ENCODE data around the gene FAIM2. TPM values are rescaled to one million over a fixed set of nuclear protein-coding genes. Genes with fewer than 3 reads are reported as not detected.

Gene FAIM2
- total and polyA plus RNA-seq, 9 donors: under 0.01 to 19.3 (median 2.4) TPM

DNA sequence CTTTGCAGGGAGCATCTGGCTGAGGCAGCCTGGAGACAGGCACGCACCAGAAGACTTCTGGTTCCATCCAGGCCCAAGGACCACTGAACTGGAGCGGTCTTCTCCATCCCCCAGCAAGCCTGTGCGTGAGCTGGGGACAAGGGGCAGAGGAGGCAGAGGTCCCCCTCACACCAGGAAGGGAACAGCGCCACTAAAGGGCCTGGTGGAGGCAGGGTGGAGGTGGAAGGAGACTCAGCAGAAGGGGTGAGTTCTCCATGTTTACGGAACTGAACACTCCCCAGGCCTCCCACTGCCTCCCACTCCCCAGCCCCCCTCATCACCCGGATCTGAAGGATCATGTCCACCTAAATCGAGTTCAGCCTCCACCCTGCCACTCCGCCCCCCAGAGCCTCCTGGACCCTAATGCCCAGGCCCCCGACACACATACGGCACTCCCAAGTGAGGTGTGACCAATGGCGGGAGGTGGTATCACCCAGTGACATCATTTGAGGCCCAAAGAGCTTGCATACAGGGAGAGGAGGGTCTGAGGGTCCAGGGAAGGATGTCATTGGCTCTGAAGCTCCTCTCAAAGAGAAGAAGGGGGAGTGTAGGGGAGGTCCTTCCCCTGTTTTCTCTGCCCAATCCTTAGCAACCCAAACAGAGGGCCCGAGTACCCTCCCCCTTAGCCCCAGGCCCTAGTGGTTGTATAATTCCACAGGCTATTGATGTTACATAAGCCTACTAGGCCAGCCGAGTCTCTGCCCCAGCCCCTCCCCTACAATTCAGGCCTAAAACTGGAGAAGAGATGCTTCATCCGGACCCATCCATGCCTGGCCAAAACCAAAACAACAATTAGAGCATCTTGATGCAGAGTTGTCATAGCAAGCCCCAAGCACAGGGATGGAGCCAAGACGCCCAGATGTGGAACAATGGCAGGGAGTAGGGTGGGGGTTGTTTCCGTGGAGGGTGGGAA is 1.0 kb downstream of the FAIM2 start:
- no peak overlapping the region for H3K4me3 ChIP-seq
- H3K9me3 ChIP-seq: no peaks in the 10 kb centered on the region
- DNase-seq: peak in 2 of 5 donors; percentile 13 to 29
- H3K27ac ChIP-seq: no peak overlapping the region
- no peaks in the 10 kb centered on the region for H3K27me3 ChIP-seq
- H3K4me1 ChIP-seq (ENCODE audit: insufficient read depth): peaks cover 1% of the 10 kb centered on the region
- intact Hi-C loops (cut with DNase I): no loop called here
- 80 to 84% (median 82%) methylated on average over 16 of the region's 16 CpGs for WGBS, 3 donors
- TF ChIP-seq EP300 (IDR thresholded peaks at IDR 0.05) (no peak), POLR2A (IDR thresholded peaks at IDR 0.05) (no peak)
- TF ChIP-seq, protein P1, sequence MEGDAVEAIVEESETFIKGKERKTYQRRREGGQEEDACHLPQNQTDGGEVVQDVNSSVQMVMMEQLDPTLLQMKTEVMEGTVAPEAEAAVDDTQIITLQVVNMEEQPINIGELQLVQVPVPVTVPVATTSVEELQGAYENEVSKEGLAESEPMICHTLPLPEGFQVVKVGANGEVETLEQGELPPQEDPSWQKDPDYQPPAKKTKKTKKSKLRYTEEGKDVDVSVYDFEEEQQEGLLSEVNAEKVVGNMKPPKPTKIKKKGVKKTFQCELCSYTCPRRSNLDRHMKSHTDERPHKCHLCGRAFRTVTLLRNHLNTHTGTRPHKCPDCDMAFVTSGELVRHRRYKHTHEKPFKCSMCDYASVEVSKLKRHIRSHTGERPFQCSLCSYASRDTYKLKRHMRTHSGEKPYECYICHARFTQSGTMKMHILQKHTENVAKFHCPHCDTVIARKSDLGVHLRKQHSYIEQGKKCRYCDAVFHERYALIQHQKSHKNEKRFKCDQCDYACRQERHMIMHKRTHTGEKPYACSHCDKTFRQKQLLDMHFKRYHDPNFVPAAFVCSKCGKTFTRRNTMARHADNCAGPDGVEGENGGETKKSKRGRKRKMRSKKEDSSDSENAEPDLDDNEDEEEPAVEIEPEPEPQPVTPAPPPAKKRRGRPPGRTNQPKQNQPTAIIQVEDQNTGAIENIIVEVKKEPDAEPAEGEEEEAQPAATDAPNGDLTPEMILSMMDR (IDR thresholded peaks at IDR 0.05): no peak
- no peaks in the 10 kb centered on the region for H3K36me3 ChIP-seq

DNA sequence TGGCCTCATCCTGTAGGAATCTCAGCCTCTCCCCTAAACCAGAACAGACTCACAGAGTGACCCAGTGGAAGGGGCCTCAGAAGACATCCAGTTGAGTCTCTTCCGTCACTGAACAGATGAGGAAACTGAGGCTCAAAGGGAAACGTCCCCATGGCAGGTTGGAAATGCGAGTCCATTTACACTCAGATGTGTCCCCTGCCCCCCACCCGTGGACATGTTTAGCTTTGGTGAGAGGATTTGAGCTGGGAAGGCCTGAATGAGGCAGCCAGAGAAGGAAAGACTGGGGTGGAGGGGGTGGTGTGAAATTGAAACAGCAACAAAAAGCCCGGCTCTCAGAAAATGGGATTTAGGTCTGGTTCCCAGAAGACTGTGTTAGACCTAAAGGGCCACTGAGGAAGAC is 1.7 kb downstream of the FAIM2 start:
- Histone ChIP-seq H3K27me3 (no peaks in the 10 kb centered on the region), H3K4me1 (ENCODE audit: insufficient read depth) (peaks cover 1% of the 10 kb centered on the region), H3K27ac (no peak overlapping the region), H3K4me3 (no peak overlapping the region), H3K9me3 (no peaks in the 10 kb centered on the region), H3K36me3 (no peaks in the 10 kb centered on the region)
- TF ChIP-seq, protein P1 (IDR thresholded peaks at IDR 0.05): no peak
- TF ChIP-seq POLR2A (IDR thresholded peaks at IDR 0.05) (no peak), EP300 (IDR thresholded peaks at IDR 0.05) (no peak)
- intact Hi-C loops (cut with DNase I): no loop called here
- DNase-seq: peak in 2 of 5 donors; percentile 4 to 22
- WGBS, 3 donors: 92 to 93% (median 93%) methylated on average over 5 of the region's 5 CpGs

DNA sequence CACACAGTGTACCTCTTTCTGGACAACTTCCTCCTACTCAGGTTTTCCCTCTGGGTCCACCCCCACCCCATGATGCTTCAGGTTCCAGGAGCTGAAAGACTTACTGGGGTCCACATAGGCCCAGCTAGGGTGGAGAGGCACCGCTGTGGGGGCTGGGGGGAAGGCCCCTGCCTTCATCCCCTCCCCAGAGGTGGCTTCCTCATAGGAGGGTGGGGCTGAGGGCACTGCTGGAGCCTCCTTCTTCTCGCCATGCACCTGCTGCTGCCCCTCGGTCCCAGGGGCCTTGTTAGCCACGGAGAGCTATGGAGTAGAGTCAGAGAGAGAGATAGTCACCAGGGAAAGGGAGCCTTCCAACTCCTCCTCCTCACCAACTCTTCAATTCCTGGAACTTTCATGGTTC is 2.7 kb downstream of the FAIM2 start:
- DNase-seq: peak in 1 of 5 donors; percentile 10
- Histone ChIP-seq H3K4me1 (ENCODE audit: insufficient read depth) (peaks cover 1% of the 10 kb centered on the region), H3K36me3 (no peaks in the 10 kb centered on the region), H3K27me3 (no peaks in the 10 kb centered on the region), H3K27ac (no peak overlapping the region), H3K4me3 (no peak overlapping the region), H3K9me3 (no peaks in the 10 kb centered on the region)
- no peak for TF ChIP-seq POLR2A (IDR thresholded peaks at IDR 0.05)
- TF ChIP-seq, protein P1 (IDR thresholded peaks at IDR 0.05): no peak
- no peak for TF ChIP-seq EP300 (IDR thresholded peaks at IDR 0.05)
- 82 to 88% (median 86%) methylated on average over 4 of the region's 4 CpGs for WGBS, 3 donors
- intact Hi-C loops (cut with DNase I): no loop called here

DNA sequence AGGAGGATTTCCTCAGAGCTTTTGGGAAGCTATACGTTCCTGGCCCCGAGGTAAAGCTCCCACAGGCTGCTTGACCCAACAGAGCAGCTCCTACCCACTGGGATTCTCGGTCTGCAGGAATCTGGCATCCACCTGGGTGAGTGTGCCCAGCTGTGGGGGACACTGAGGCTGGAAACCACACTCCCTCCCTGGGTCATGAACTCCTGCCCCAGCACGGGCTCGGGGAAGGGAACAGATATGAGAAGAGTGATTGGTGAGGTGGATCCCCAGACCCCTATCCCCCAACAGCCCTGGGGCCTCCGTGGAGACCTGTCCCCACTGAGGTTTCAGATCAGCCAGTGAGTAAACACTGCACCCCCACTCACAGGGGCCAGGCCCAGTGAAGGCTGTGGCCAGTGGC is 3.3 kb downstream of the FAIM2 start:
- intact Hi-C loops (cut with DNase I): no loop called here
- Histone ChIP-seq H3K27me3 (no peaks in the 10 kb centered on the region), H3K4me1 (ENCODE audit: insufficient read depth) (peaks cover 5% of the 10 kb centered on the region), H3K4me3 (no peak overlapping the region), H3K36me3 (no peaks in the 10 kb centered on the region), H3K9me3 (no peaks in the 10 kb centered on the region), H3K27ac (no peak overlapping the region)
- DNase-seq: peak in 1 of 5 donors; percentile 7
- TF ChIP-seq, protein P1 (IDR thresholded peaks at IDR 0.05): no peak
- TF ChIP-seq POLR2A (IDR thresholded peaks at IDR 0.05) (no peak), EP300 (IDR thresholded peaks at IDR 0.05) (no peak)
- WGBS, 3 donors: 78 to 82% (median 79%) methylated on average over 6 of the region's 6 CpGs
